A172 (cell line): Measurements from ENCODE around the gene CYBRD1. TPM values are rescaled to one million over a fixed set of nuclear protein-coding genes. Genes with fewer than 3 reads are reported as not detected.
A peak's percentile ranks its signal among the peaks of the same experiment; 100 is the strongest.
"Not testable (repeated sequence)": the region's sequence is repeated elsewhere in the genome, so short reads cannot be mapped to it uniquely, and the experiment has no call there.

Source experiments
- DNase-seq: peaks from one replicate; pipeline ENCODE4 v3.0.0-alpha.2; 2015; ENCODE audit warnings: low spot score
- total RNA-seq: library from RNA; depleted of rRNA; stranded (reverse); fragments of >200 nt; shearing (Covaris generic); gene quantifications from 2 replicates; pipeline ENCODE4 v1.2.3, GENCODE V29; 2014; rRNA removed

Gene CYBRD1
- 159 and 186 TPM in 2 replicates for total RNA-seq

- DNase-seq: peak; percentile 79
Observed at GRCh38 chr2:171522052-171522787, at the start of gene CYBRD1. TSS of gene CYBRD1 (plus strand) at chr2:171522474. CDS start at chr2:171522546, 72 bp downstream.

- no peak for DNase-seq
Observed at GRCh38 chr2:171475979-171476378, 46.3 kb upstream of the CYBRD1 start.

- peak; percentile 42 for DNase-seq
Observed at GRCh38 chr2:171478345-171478744, 43.9 kb upstream of the CYBRD1 start.

GRCh38 chr2:171479154-171479814, 43.0 kb upstream of the CYBRD1 start:
- peak; percentile 13 for DNase-seq

GRCh38 chr2:171480908-171481307, 41.4 kb upstream of the CYBRD1 start:
- no peak for DNase-seq

DNA sequence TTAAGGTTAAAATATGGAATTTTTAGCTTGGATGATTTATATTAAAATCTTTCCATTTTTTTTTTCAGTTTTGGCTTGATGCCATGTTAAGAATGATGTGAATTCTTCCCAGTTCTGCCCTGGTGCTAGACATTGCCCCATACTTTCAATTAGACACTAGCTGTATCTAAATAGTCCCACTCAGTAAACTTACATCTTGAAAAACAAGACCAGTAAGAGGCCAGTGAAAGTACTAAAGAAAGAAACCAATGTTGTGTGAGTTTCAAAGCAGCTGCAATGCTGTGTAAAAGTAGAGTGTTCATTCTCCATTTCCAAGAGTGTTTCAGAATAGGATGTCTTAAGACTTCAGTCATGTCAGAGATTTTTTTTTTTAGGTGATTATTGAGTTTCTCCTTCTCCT, 40.0 kb upstream of the CYBRD1 start:
- no peak for DNase-seq

DNA sequence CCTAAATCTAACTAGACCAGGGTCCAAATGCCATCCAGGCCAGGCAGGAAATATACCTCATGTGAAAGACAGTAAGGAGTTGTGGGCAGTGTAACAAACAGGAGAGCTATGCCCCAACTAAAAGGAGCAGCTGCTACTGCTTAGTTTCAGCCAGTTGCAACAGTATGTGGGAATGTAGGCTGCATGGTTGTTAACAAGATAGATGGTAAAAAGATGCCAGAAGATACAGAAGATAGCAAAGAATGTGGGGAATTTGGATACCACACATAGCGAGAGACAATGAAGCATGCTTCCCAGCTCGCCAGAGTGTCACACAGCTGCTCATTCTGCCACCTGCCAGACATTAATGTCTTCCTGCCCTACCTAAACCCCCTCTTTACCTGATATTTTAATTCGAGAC, 39.4 kb upstream of the CYBRD1 start:
- peak; percentile 58 for DNase-seq

- DNase-seq: no peak
Observed at GRCh38 chr2:171483793-171484192, 38.5 kb upstream of the CYBRD1 start.

DNA sequence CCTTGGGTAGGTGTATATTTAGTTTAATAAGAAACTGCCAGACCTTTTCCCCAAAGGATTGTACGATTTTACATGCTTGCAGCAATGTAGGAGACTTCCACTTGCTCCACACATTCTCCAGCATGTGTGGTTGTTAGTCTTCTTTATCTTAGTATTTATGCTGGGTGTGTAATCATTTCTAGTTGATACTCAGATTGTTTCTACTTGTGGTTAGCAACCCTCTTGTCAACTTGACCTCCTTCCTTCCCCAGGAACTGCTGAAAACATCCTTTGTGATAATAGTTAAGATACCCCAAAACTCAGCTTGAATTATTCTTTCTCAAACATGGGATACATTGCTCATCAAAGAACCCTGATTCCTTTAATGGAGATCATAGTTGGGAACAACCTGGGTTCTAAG, 37.2 kb upstream of the CYBRD1 start:
- no peak for DNase-seq

DNA sequence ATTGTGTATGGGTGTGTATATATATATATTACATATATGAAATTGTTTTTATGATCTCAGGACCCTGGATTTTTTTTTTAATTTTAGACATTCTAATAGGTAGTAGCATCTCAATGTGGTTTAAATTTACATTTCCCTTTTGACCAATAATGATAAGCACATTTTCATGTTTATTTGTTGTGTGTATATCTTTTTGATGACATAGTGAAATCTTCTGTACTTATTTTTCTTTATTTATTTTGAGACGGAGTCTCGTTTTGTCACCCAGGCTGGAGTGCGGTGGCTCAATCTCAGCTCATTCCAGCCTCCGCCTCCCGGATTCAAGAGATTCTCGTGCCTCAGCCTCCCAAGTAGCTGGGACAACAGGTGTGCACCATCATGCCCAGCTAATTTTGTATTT, 35.1 kb upstream of the CYBRD1 start:
- DNase-seq: no peak

DNA sequence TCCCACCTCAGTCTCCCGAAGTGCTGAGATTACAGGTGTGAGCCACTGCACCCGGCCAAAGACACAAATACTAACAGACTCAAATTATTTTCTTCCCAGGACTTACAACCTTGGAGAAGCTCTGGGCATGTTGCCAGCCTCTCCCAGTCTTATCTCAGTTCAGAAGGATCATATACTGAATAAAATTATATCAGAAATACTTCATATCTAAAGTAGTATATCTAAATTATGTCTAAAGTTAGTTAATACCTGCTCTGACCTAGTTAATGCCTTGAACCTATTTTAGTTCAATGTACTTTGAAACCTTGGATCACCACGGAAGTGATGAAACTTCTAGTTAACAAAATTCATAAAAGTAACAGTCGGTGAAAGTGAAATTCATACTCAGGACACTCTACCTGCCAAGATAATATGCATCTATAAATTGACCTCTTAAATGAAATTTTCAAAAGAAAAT, 34.4 kb upstream of the CYBRD1 start:
- no peak for DNase-seq

DNA sequence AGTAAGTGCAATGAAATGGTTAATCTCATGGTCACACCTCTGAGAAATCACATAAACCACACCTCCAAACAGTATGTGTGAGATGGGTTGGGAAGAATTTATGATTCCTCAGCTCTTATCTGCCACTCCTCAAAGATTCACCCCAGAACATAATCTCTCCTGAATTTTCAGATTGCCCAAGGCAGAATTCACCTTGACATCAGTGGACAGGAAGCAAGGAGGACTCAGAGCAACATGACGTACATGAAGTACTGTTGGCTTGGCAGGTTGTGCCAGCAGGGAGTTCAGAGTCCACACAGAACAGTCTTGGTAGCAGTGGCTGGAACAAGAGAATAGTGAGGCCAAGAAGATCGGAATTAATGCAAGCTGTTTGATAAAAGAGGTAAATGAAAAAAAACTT, 31.7 kb upstream of the CYBRD1 start:
- peak; percentile 14 for DNase-seq

DNA sequence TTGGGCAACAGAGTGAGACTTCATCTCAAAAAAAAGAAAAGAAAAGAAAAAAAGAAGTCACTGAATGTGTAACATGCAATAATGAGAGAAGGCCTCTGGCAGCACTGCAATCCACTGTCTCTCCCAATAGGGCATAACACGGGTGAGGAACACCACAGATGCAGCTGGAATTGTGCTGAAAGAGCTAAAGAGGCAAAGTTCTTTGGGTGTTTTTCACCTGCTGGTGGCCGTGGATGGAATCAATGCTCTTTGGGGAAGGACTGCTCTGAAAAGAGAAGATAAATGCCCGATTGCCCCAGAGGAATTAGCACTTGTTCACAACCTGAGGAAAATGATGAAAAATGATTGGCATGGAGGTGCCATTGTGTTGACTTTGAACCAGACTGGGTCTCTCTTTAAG, 31.0 kb upstream of the CYBRD1 start:
- DNase-seq: no peak

DNA sequence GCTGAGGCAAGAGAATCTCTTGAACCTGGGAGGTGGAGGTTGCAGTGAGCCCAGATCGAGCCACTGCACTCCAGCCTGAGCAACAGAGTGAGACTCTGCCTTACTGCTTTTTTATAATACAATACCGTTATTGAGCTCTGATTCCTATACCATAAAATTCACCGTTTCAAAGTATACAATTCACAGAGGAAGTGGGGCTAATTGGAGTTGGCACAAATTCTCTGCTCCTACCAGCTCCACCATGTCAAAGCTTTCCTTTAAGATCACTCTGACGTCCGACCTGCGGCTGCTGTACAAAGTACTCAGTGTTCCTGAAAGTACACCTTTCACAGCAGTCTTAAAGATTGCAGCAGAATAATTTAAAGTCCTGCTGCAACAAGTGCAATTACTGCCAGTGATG, 29.6 kb upstream of the CYBRD1 start:
- DNase-seq: no peak

- not testable (repeated sequence) for DNase-seq
Observed at GRCh38 chr2:171497664-171498063, 24.6 kb upstream of the CYBRD1 start.

- DNase-seq: no peak
Observed at GRCh38 chr2:171505374-171505773, 16.9 kb upstream of the CYBRD1 start.

DNA sequence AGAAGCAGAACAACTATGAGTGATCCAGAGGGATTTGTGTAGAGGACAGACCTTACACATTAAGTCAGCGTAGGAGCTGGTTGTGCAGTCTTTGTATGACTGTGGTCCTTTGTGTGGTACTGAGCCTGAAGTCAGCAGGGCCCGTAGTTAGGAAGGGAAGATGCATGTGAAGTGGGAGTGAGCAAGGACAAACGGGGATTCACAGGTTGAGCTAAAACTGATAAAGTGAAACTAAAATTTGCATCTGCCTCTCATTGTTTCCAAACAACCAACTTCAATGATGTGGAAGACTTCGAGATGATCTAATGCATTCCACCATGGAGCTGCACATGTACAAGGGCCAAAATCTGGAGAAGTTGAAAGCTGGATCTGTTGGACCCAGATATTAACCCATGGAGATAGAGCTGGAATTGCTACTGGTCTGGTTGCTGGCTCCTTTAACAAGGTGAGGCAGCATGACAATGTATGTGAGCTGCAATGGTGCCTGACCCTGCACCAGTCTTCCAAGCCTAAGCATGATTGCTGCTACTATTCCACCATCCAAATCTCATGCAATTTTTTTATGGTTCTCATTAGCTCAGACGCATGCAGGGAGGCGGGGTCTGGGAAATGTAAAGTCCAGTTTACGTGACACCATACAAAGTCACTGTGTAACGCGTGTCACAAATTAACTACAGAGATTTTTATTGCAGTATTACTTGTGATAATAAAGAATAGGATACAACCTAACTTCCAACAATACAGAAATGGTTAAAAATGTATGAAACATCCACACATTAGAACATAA, 12.1 kb upstream of the CYBRD1 start:
- no peak for DNase-seq

- DNase-seq: no peak
Observed at GRCh38 chr2:171512014-171512413, 10.3 kb upstream of the CYBRD1 start.

GRCh38 chr2:171512683-171513195, 9.5 kb upstream of the CYBRD1 start:
- no peak for DNase-seq

DNA sequence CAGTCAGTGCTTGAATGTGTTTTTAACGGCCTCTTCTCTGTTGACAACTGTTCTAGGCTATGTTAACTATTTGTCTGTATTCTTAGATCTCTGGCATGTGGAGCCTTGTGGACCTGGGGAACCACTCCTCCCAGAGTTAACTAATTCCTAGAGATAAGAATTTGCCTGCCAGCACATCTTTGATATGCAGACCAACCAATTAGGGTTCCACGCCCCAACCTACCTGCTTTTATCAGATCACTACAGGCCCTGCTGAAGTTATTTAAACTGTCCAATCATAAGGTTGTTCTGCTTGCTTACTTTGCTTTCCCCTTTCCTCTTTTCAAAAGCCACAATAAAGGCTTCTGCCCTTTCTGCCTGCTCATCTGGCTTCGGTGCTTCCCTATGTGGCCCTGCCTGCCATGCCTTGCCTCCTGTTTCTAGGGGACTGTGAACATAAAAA, 8.5 kb upstream of the CYBRD1 start:
- DNase-seq: no peak

- DNase-seq: no peak
Observed at GRCh38 chr2:171514908-171515582, 7.2 kb upstream of the CYBRD1 start.
